ENCODE results near the gene MEFV. TPM values are rescaled to one million over a fixed set of nuclear protein-coding genes. Genes with fewer than 3 reads are reported as not detected.

The MEFV gene
- total RNA-seq, 4 donors from 2014 or later = 0.80 to 3.3 (median 1.8) TPM

DNA sequence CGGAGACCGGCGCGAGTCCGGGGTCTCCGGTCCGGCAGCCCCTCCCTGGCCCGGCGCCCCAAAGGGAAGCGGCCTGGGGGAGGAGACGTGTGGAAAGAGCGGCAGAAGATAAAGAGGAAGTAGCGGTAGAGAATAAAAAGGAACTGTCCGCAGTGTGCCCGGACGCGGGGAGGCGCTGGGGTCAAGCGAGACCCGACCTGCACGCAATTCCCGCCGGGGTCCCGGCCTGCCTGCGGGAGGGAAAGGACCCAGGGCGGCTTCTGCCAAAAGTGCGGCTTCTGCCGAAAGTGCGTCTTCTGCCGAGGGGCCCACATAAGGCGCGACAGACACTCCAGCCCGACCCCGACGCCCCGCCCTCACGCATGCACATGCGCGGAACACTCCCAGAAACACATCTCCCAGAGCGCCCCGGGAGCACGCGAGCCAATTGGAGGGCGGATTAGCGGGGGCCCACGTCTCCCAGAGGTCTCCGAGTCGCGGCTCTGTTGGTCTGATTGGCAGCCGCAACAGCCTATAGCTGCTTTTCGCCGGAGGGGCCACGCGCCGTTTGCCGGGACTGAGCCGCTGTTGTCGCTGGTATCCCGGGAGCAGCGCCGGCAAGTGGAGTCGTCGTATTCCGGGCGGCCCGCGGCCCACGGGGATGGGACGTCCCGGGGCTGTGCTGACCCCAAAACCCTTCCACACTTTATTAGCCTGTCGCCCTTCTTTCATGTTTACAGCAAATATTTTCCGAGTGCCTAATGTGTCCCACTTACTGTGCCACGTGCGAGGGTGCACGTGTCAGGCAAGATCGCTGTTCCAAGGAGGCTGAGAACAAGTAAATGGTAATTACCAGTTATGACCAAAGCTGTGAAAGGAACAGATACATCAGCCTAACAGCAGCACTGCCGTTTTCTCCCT, 8.0 kb upstream of the MEFV start:
- intact Hi-C loops (cut with DNase I; ENCODE audit: low total_unique reads) = no loop called here
- peak; percentile 93 to 98 for DNase-seq (ENCODE audit: low spot score in 2 of 2)
- TF ChIP-seq, protein P1, sequence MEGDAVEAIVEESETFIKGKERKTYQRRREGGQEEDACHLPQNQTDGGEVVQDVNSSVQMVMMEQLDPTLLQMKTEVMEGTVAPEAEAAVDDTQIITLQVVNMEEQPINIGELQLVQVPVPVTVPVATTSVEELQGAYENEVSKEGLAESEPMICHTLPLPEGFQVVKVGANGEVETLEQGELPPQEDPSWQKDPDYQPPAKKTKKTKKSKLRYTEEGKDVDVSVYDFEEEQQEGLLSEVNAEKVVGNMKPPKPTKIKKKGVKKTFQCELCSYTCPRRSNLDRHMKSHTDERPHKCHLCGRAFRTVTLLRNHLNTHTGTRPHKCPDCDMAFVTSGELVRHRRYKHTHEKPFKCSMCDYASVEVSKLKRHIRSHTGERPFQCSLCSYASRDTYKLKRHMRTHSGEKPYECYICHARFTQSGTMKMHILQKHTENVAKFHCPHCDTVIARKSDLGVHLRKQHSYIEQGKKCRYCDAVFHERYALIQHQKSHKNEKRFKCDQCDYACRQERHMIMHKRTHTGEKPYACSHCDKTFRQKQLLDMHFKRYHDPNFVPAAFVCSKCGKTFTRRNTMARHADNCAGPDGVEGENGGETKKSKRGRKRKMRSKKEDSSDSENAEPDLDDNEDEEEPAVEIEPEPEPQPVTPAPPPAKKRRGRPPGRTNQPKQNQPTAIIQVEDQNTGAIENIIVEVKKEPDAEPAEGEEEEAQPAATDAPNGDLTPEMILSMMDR (IDR thresholded peaks at IDR 0.05) = no peak
- TF ChIP-seq POLR2A (IDR thresholded peaks at IDR 0.05) = peak in 1 of 2 donors; percentile 60
- 2 to 4% methylated on average over 59 to 74 of the region's 77 CpGs for WGBS, 2 donors
- H3K4me3 ChIP-seq (ENCODE audit: low read depth, poor library complexity, severe bottlenecking) = peak overlapping the region; percentile 78

DNA sequence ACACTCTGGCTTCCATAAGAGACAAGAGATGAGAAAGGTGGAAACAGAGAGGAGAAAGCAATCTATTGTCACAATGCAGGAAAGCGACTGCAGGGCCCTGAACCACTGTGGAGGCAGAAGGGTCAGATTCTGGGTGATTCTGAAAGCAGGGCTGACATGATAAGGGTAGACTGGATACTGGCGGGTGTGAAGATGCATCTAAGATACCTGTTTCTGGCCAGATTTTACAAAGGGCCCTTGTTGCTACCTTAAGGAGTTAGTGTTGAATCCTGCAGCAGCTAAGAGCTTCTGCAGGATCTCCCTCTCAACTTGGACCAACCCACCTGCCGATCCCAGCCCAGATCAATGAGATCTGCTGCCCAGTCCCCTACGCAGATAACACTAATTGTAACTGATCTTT, 6.1 kb upstream of the MEFV start:
- WGBS, 2 donors = 94 to 96% methylated on average over 4 of the region's 4 CpGs
- intact Hi-C loops (cut with DNase I; ENCODE audit: low total_unique reads) = no loop called here
- DNase-seq (ENCODE audit: low spot score in 2 of 2) = no peak
- no peak overlapping the region for H3K4me3 ChIP-seq (ENCODE audit: low read depth, poor library complexity, severe bottlenecking)
- TF ChIP-seq, protein P1 (IDR thresholded peaks at IDR 0.05) = no peak
- TF ChIP-seq POLR2A (IDR thresholded peaks at IDR 0.05) = no peak

DNA sequence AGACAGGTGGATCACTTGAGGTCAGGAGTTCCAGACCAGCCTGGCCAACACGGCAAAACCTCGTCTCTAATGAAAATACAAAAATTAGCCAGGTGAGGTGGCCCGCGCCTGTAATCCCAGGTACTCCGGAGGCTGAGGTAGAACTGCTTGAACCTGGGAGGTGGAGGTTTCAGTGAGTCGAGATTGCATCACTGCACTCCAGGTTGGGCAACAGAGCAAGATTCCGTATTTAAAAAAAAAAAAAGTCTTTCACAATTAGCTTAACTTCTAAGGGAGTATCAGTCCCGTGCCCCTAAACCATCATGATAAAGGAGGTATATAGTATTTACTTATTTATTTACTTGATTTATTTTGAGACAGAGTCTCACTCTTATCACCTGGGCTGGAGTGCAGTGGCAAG, 3.4 kb upstream of the MEFV start:
- 85 to 89% methylated on average over 8 of the region's 8 CpGs for WGBS, 2 donors
- intact Hi-C loops (cut with DNase I; ENCODE audit: low total_unique reads) = no loop called here

DNA sequence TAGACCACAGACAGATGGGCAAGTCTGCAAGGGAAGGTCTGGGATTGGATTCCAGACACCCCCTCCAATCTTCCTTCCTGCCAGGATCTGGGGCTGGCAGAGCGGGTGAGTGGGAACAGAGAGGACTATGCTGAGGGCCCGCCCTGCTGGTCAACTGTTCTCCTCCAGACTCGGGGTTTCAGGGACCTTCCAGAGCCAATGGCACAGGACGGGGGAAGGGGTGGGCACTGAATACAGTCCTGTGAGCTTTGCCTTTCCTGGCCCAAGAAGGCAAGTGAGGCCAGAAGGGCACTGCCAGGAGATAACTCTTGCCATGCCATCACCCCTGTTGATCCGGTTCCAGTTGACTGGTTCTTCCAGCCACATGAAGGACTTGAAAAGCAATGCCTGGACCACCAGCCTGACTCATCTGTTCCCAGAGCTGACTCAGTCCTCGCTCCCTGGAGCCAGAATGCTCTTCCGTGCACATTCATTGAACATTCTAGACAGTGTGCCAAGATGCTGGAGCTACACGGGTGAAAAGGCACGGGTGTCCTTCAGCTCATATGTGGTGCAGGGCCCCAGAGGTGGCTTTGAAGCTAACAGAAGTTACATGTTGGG, 533 bp upstream of the MEFV start:
- TF ChIP-seq, protein P1 (IDR thresholded peaks at IDR 0.05) = no peak
- TF ChIP-seq POLR2A (IDR thresholded peaks at IDR 0.05) = no peak
- no peak for DNase-seq (ENCODE audit: low spot score in 2 of 2)
- H3K4me3 ChIP-seq (ENCODE audit: low read depth, poor library complexity, severe bottlenecking) = no peak overlapping the region
- intact Hi-C loops (cut with DNase I; ENCODE audit: low total_unique reads) = no loop called here
- 56 to 72% methylated on average over 8 to 9 of the region's 9 CpGs for WGBS, 2 donors

More for the DNA sequence above, 3.4 kb upstream of the MEFV start:
- no peak for DNase-seq (ENCODE audit: low spot score in 2 of 2)
- H3K4me3 ChIP-seq (ENCODE audit: low read depth, poor library complexity, severe bottlenecking) = no peak overlapping the region
- TF ChIP-seq, protein P1 (IDR thresholded peaks at IDR 0.05) = no peak
- TF ChIP-seq POLR2A (IDR thresholded peaks at IDR 0.05) = no peak

DNA sequence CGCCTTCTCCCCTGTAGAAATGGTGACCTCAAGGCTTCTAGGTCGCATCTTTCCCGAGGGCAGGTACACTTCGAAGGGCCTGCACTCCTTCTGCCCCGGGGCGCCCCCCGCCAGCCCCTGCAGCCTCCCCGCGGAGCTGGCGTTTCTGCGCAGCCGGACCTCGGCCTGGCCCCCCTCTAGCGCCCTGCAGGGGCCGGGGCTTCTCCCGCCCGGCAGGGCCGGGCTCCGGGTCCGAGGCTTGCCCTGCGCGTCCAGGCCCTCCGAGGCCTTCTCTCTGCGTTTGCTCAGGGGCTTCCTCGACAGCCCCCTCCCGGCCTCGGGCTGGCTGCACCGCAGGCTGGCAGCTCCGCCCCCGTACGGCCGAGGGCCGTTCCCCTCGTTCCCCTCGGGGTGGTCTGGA, 2.1 kb downstream of the MEFV start:
- intact Hi-C loops (cut with DNase I; ENCODE audit: low total_unique reads) = no loop called here
- no peak overlapping the region for H3K4me3 ChIP-seq (ENCODE audit: low read depth, poor library complexity, severe bottlenecking)
- 61 to 64% methylated on average over 29 to 33 of the region's 35 CpGs for WGBS, 2 donors
- TF ChIP-seq, protein P1 (IDR thresholded peaks at IDR 0.05) = no peak
- no peak for TF ChIP-seq POLR2A (IDR thresholded peaks at IDR 0.05)
- peak in 1 of 2 donors; percentile 66 for DNase-seq (ENCODE audit: low spot score in 2 of 2)

Measured in lower leg skin (tissue), 4 donors.